ENCODE results near the gene TNS3. TPM values are rescaled to one million over a fixed set of nuclear protein-coding genes. Genes with fewer than 3 reads are reported as not detected.

Gene TNS3
- total RNA-seq, 1 experiment from 2014 or later = 135 TPM

DNA sequence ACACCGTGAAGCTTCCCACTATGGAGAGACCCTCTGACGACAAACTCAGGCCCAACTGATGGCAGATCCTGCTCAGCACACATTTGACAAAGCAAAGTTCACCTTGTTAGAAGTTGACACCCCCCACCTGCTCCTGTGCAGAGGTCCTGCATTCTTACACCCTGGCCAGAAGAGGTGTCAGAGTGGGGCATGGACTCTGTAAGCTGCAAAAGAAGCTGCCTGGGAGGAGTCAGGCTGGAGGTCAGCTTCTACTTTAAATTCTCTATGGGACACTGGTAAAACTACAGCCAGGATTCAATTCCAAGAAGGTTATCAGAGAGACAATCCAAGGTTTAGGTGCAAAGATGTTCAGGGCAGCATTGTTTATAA is 20.0 kb upstream of the TNS3 start:
- intact Hi-C loops (cut with micrococcal nuclease; ENCODE audit: unreplicated experiment) = loop anchor here (2.0 kb wide), 2 partner anchors 19 to 67 kb away; partner anchors contain the start of gene TNS3
- BruUV-seq (replicated peaks) = TSS peak; percentile 75
- Mint-ChIP-seq H3K27me3 (ENCODE audit: unreplicated experiment) (no peaks in the 10 kb centered on the region), H3K9me3 (ENCODE audit: low read depth, unreplicated experiment) (peaks cover 14% of the 10 kb centered on the region), H3K36me3 (ENCODE audit: insufficient read depth, unreplicated experiment) (peaks cover 48% of the 10 kb centered on the region), H3K27ac (ENCODE audit: unreplicated experiment) (peak overlapping the region; percentile 98), H3K4me3 (ENCODE audit: low read depth, unreplicated experiment) (peak overlapping the region; percentile 35), H3K4me1 (ENCODE audit: low read depth, unreplicated experiment) (peaks cover 77% of the 10 kb centered on the region)
- TF ChIP-seq, protein P1, sequence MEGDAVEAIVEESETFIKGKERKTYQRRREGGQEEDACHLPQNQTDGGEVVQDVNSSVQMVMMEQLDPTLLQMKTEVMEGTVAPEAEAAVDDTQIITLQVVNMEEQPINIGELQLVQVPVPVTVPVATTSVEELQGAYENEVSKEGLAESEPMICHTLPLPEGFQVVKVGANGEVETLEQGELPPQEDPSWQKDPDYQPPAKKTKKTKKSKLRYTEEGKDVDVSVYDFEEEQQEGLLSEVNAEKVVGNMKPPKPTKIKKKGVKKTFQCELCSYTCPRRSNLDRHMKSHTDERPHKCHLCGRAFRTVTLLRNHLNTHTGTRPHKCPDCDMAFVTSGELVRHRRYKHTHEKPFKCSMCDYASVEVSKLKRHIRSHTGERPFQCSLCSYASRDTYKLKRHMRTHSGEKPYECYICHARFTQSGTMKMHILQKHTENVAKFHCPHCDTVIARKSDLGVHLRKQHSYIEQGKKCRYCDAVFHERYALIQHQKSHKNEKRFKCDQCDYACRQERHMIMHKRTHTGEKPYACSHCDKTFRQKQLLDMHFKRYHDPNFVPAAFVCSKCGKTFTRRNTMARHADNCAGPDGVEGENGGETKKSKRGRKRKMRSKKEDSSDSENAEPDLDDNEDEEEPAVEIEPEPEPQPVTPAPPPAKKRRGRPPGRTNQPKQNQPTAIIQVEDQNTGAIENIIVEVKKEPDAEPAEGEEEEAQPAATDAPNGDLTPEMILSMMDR (IDR thresholded peaks at IDR 0.05; ENCODE audit: unreplicated experiment) = no peak
- DNase-seq = peak; percentile 34
- CTCF ChIA-PET = interaction anchor here (0.7 to 1.6 kb wide), 6 partner anchors 8 to 166 kb away, joined by 3 to 5 read pairs (median 4); no protein-coding TSS in a partner anchor

DNA sequence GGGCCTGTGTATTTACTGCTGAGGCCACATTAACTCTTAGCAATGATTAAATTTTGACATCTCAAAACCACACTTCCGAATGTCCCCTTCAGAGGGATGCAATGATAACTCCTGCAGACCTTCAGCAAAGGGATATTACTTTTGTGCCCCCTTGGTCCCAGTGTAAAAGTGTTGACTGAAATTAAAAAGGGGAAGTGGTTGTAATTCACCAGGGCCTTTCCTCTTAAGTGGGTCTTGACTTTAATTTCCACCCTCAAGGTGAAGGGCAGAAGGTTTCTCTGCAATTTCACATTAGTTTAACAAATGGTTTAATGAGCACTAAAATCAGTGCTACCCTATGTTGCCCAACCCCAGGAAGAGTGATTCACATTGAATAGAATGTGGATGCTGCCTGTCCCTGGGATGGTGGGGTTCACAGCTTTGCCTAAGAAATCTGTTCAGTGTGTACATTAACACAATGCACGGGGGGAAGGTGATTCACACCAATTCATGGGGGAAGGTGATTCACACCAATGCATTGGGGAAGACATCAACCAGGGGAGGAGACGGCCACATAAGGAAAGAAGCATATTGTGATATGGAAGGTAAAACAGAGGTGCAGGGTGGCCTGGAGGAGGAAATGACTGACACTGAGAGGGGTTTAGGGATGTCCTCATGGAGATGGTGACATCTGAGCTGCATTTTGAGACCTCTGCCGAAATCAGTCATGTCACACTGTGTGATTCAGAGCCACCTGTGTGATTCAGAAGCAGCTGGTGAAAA is 19.4 kb upstream of the TNS3 start:
- peaks cover 14% of the 10 kb centered on the region for H3K9me3 Mint-ChIP-seq (ENCODE audit: low read depth, unreplicated experiment)
- no TSS peak for BruUV-seq (replicated peaks)
- TF ChIP-seq, protein P1 (IDR thresholded peaks at IDR 0.05; ENCODE audit: unreplicated experiment) = no peak
- CTCF ChIA-PET = interaction anchor here (0.5 to 1.6 kb wide), 16 partner anchors 9 to 400 kb away, joined by 3 to 6 read pairs (median 4); no protein-coding TSS in a partner anchor
- H3K27ac Mint-ChIP-seq (ENCODE audit: unreplicated experiment) = peak overlapping the region; percentile 98
- H3K36me3 Mint-ChIP-seq (ENCODE audit: insufficient read depth, unreplicated experiment) = peaks cover 48% of the 10 kb centered on the region
- intact Hi-C loops (cut with micrococcal nuclease; ENCODE audit: unreplicated experiment) = loop anchor here (2.0 kb wide), 2 partner anchors 18 to 66 kb away; partner anchors contain the start of gene TNS3
- no peaks in the 10 kb centered on the region for H3K27me3 Mint-ChIP-seq (ENCODE audit: unreplicated experiment)
- peaks cover 71% of the 10 kb centered on the region for H3K4me1 Mint-ChIP-seq (ENCODE audit: low read depth, unreplicated experiment)
- peak; percentile 74 for DNase-seq
- peak overlapping the region; percentile 35 for H3K4me3 Mint-ChIP-seq (ENCODE audit: low read depth, unreplicated experiment)

DNA sequence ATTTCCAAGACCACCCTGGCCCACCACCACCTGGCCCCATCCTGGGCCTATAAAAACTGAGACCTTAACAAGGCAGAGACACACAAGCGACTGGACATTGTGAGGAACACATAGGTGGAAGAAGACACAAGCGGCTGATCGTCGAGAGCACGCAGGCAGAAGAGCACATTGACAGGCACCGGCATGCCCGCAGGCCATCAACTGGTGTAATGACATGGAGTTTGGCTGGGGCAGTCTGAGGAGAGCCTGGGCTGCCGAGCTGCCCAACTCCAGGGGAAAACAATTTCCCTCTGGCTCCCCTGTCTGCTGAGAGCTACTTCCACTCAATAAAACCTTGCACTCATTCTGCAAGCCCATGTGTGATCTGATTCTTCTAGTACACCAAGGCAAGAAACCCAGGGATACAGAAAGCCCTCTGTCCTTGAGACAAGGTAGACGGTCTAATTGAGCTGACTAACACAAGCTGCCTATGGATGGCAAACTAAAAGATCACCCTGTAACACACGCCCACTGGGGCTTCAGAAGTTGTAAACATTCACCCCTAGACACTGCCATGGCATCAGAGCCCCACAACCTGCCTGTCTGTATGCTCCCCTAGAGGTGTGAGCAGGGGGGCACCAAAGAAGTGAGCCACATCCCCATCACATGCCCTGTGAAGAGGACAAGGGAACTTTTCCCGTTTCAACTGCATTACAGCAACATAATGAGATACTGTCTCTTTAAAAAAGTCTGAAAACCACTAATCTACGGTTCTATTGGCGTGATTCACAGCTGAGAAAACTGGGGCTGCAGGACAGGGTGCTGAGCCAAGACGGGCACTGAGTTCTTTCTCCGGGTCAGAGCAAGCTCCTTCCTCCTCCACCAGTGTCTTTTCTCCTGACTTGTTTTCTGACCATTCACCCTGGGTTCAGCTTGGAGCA is 18.5 kb upstream of the TNS3 start:
- H3K27ac Mint-ChIP-seq (ENCODE audit: unreplicated experiment) = peak overlapping the region; percentile 98
- DNase-seq = peak; percentile 69
- H3K36me3 Mint-ChIP-seq (ENCODE audit: insufficient read depth, unreplicated experiment) = peaks cover 46% of the 10 kb centered on the region
- H3K9me3 Mint-ChIP-seq (ENCODE audit: low read depth, unreplicated experiment) = peaks cover 15% of the 10 kb centered on the region
- CTCF ChIA-PET = interaction anchor here (0.5 to 1.6 kb wide), 13 partner anchors 9 to 400 kb away, joined by 3 to 6 read pairs (median 3); no protein-coding TSS in a partner anchor
- H3K27me3 Mint-ChIP-seq (ENCODE audit: unreplicated experiment) = no peaks in the 10 kb centered on the region
- TF ChIP-seq, protein P1 (IDR thresholded peaks at IDR 0.05; ENCODE audit: unreplicated experiment) = no peak
- H3K4me1 Mint-ChIP-seq (ENCODE audit: low read depth, unreplicated experiment) = peaks cover 63% of the 10 kb centered on the region
- H3K4me3 Mint-ChIP-seq (ENCODE audit: low read depth, unreplicated experiment) = peak overlapping the region; percentile 35
- intact Hi-C loops (cut with micrococcal nuclease; ENCODE audit: unreplicated experiment) = loop anchor here (2.0 kb wide), 2 partner anchors 18 to 66 kb away; partner anchors contain the start of gene TNS3
- no TSS peak for BruUV-seq (replicated peaks)

- CTCF ChIA-PET = no interaction called here
- TF ChIP-seq, protein P1 (IDR thresholded peaks at IDR 0.05; ENCODE audit: unreplicated experiment) = no peak
- DNase-seq = no peak
- peaks cover 30% of the 10 kb centered on the region for H3K36me3 Mint-ChIP-seq (ENCODE audit: insufficient read depth, unreplicated experiment)
- no peak overlapping the region for H3K4me3 Mint-ChIP-seq (ENCODE audit: low read depth, unreplicated experiment)
- H3K27me3 Mint-ChIP-seq (ENCODE audit: unreplicated experiment) = no peaks in the 10 kb centered on the region
- H3K4me1 Mint-ChIP-seq (ENCODE audit: low read depth, unreplicated experiment) = peaks cover 36% of the 10 kb centered on the region
- no peak overlapping the region for H3K27ac Mint-ChIP-seq (ENCODE audit: unreplicated experiment)
- intact Hi-C loops (cut with micrococcal nuclease; ENCODE audit: unreplicated experiment) = no loop called here
- H3K9me3 Mint-ChIP-seq (ENCODE audit: low read depth, unreplicated experiment) = peaks cover 16% of the 10 kb centered on the region
- no TSS peak for BruUV-seq (replicated peaks)
These were observed 15.5 kb upstream of the TNS3 start for GRCh38 chr7:47597379-47597778.
